HT-29 (cell line): ENCODE measurements around the gene GPC5. TPM values are rescaled to one million over a fixed set of nuclear protein-coding genes. Genes with fewer than 3 reads are reported as not detected.

Experiments
- DNase-seq: peaks from one replicate; pipeline ENCODE4 v3.0.0-alpha.2; 2015; ENCODE audit warnings: low spot score
- total RNA-seq: library from RNA; depleted of rRNA; stranded (reverse); fragments of >200 nt; shearing (Covaris generic); gene quantifications from 2 replicates; pipeline ENCODE4 v1.2.3, GENCODE V29; 2014

Gene GPC5
- total RNA-seq, 1 experiment from 2014 or later = not detected

DNA sequence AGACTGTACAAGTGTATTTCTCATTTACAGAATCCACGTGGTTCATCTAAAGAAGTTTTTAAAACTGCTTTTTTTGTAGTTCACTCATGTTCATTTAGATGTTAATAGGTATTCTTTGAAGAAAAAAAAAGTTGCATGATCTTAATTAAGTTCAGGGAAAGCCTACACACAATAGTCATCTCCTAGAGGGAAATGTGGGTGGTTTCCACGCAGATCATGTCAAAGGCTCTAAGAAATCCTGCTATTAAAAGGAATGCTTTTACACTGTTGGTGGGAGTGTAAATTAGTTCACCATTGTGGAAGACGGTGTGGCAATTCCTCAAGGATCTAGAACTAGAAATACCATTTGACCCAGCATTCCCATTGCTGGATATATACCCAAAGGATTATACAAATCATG lies 312.3 kb downstream of the GPC5 start:
- no peak for DNase-seq

DNA sequence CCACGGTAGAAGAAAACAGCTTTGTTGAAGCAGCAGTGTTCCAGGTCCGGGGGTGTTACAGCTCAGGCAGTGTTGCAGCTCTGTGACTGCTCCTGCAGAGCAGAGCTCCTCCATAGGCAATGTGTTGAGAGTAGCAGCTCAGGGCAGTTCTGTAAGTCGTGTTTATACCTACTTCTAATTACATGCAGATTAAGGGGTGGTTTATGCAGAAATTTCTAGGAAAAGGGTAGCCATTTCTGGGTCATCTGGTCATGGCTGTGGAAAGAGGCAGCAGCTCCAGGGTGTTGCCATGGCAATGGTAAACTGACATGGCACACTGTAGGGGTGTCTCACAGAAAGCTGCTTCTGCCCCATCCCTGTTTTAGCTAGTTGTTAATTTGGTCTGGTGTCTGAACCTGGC lies 316.4 kb downstream of the GPC5 start:
- no peak for DNase-seq

DNA sequence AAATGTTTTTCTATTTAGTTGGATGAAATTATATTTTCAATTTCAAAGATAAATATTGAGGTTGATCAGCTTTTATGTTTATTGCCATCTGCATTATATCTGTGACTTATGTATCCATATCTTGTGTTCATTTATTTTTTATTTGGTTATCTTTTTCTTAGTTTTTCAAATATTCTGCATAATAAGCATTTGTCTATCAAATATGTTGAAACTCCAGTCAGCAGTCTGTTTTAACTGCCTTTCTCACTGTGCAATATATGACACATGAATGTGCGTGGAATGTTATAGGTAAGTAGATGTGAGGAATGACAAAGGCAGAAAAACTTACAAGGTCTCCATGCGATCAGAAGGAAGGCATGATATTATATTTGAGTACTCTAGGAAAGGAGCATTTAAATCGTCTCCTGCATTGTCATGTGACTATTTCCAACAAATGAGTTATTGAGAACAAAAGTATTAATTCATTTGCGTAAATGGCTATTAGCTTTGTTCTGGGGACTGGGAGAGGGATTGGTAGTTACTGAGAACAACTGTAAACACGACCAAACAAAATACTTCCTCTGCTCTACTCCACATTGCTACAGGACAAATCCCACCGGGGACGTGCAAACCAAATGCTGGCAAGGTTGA lies 318.1 kb downstream of the GPC5 start:
- DNase-seq = no peak

DNA sequence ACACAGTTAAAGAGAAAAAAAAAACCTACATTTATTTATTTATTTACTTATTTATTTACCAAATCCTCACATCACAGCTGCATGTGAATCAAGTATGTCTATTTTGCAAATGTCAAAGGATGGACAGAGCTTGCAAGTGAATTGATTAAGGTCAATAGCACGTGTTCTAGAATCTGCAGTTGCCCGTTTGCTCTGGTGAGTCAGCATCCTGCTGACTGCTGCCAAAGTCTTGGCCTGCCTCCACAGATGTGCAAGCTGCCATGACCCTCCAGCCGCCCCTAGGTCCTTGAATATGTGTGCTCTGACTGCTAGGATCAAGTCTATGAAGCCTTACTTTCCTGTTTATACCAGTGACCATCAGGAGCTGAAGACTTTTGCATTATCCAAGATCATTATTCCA lies 320.6 kb downstream of the GPC5 start:
- no peak for DNase-seq

DNA sequence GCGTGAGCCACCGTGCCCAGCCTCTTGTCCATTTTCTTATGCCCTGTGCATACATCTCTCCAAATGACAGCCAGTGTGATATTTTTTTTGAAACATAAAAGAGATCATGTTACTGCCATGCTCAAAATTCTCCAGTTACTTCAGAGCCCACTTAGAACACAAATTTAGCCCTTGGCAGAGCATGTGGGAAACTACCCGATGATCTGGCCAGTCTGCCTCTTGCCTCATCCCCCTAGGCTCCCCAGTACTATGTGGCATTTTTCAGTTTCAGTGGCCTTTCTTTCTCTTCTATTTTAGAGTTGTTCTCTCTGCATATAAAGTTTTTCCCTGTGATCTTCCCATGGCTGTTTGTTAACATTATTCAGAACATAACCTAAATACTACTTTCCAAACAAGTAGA lies 323.0 kb downstream of the GPC5 start:
- no peak for DNase-seq

- peak; percentile 70 for DNase-seq
Measured at GRCh38 chr13:91722267-91722884, 324.0 kb downstream of the GPC5 start.

DNA sequence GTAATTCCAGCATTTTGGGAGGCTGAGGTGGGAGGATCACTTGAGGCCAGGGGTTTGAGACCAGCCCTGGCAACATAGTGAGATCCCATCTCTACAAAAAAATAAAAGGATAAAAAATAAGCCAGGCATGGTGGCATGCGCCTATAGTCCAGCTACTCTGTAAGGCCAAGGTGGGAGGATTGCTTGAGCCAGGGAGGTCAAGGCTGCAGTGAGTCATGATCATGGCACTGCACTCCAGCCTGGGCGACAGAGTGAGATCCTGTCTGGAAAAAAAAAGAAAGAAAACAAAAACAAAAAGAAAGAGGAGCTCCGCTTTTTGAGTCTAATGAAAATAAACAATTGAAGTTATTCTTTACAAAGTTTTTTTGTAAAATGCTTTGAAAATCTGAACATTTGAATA lies 326.2 kb downstream of the GPC5 start:
- DNase-seq = no peak

DNA sequence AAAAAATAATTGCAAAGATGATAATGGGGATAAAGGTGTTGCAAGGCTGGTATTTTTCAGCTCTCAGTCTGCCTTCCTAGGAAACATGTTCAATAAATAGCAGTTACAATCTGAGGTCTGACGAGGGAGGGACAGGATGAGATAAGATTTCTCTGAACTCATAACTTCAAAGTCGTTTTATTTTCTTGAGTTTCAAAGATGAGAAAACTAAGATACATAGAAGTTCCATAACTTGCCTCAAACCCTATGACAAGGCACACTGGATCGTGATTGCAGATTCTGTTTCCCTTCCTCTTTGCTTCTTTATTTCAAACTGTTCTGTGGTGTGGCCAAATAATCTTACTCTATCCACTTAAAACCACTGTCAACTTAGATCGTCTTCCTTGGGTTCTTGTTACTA lies 327.2 kb downstream of the GPC5 start:
- DNase-seq = no peak

DNA sequence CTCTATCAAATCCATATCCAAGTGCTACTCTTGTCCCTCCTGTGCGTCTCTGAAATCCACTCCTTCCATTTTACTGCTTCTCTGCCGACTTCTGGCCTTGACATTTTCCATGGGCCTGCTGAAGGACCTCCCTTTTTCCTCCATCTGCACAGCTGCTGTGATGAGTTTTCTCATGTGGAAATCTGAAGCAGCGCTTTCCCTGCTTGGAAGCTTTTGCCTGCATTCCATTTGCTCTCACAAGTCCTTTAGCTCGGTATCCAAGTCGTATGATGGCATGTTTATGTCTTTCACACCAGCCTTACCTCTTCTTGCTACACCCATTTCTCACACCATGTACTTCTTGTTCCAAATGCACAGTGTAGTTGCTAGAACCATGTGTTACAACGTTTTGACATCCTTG lies 328.2 kb downstream of the GPC5 start:
- no peak for DNase-seq

DNA sequence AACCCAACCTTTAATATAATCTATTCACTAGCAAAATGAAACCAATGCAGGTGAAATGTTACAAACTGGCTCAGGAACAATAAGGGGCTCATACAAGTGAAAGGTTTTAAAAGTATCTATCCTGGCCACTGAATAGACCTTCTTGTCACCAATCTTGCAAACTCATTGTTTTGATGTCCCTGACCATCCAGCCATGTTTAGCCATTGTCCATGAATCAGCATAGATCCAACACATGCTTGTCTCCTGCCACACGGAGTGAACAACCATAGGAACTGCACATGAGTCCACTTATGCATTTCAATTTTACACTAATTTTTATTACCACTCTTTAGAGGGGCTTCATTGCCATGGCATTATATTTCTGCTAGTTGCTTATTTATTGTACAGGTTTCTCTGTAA lies 331.4 kb downstream of the GPC5 start:
- no peak for DNase-seq

DNA sequence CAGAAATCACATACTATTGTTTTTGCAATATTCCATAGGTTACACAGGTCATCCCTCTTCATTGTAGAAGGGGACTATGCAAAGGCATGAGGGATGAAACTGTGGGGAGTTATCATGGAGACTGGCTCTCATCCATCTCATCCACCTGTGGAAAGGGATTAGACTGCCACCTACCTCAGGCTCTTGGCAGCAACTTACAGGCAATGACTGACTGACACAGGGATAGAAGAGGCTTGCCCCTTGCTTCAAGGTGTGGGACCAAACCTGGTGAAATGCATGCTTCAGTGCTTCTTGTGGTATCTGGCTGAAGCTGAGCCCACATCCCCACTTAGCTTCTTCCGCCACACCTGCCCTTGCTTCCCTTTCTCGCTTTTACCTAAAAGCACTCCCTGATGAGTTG lies 341.3 kb downstream of the GPC5 start:
- DNase-seq = no peak

DNA sequence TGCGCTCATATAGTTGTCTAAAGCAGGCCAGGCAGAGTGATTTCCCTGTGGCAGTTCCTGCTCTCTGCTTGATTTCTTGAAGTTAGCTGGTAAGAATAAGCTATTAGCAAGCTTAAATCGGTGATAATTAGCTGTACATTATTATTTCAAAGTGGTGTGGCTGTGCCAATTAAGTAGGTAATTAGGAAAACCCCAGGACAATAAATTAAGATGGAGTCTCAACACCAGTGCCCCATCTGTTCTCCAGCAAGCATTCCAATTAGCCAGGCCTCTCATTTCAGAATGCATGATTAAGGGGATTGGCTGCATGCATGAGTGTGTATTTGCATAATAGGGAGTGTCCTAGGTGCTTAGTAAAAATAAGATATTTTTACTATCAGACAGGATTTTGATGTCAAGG lies 342.3 kb downstream of the GPC5 start:
- DNase-seq = no peak

- no peak for DNase-seq
Measured at GRCh38 chr13:91741925-91742324, 343.5 kb downstream of the GPC5 start.

- DNase-seq = no peak
Measured at GRCh38 chr13:91744284-91744683, 345.9 kb downstream of the GPC5 start.

GRCh38 chr13:91745967-91746366 lies 347.5 kb downstream of the GPC5 start:
- no peak for DNase-seq

- DNase-seq = no peak
Measured at GRCh38 chr13:91747186-91747585, 348.8 kb downstream of the GPC5 start.

DNA sequence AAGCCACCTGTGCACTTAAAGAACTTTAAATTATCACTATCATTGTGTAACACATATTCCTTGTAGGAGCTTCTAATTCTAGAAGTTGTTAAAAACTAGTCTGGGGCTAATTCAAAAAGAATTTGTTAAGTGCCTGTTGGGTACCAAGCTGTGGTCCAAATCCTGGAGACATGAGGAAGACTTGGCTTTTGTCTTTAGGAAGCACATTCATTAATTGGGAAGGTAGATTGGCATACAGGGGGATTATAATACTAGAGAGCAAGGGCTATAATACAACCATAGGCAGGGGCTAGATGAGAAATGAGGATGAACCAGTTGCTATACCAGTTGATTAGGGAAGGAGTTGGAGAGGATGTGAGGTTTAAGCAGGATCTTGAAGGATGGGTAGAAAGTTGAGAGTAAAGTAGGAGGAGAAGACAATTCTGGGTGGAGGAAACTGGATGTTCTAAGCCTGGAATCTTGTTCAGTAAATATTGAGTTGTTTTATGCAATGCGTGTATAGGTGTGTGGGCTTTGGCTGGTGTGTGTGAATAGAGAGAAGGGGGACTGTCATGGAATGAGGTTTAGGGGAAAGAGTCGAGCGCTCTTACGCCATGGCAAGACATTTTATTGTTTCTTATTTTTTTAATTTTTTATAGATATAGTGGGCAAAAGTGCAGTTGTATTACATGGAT lies 350.1 kb downstream of the GPC5 start:
- no peak for DNase-seq

DNA sequence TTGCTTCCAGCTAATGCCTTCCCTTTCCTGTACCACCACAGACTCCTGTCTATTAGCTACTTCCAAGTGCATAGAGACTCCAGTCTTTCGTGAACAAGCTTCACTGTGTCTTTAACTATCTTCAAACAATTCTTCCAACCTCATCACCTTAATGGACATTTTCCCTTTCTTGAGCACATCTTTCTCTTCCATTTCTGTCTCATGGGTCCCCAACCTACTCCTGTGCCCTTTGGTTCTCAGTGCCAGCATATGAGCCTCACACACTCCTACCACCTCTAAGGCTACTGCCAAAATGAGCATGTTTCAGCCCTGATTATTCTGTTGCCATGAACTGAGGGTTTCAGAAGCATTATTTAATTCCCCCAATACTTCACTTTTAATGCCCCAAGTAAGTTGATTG lies 360.3 kb downstream of the GPC5 start:
- DNase-seq = no peak

- no peak for DNase-seq
Measured at GRCh38 chr13:91762957-91763356, 364.5 kb downstream of the GPC5 start.

GRCh38 chr13:91764527-91764926 lies 366.1 kb downstream of the GPC5 start:
- DNase-seq = no peak

- DNase-seq = no peak
Measured at GRCh38 chr13:91767651-91768050, 369.2 kb downstream of the GPC5 start.

DNA sequence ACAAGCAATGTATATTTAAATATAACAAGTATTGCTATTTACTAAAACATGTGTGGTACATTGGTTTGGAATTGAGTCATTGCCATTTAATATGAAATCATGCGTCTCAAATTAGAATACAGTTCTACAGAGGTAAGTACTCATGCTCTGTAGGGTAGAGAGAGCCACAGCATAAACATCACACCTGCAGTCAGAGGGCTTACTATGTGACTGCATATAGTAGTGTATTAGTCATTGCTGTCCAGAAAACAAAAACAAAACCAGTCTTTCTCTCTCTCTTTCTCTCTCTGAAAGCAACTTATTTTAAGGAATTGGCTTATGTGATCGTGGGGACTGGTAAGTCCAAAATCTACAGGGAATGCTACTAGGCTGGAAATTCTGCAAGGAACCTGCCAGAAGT lies 370.3 kb downstream of the GPC5 start:
- DNase-seq = no peak

- no peak for DNase-seq
Measured at GRCh38 chr13:91771229-91771628, 372.8 kb downstream of the GPC5 start.
